Measurements from ENCODE around the gene OR4K15.
"Not testable (repeated sequence)": the region's sequence is repeated elsewhere in the genome, so short reads cannot be mapped to it uniquely, and the experiment has no call there.

Gene OR4K15, protein sequence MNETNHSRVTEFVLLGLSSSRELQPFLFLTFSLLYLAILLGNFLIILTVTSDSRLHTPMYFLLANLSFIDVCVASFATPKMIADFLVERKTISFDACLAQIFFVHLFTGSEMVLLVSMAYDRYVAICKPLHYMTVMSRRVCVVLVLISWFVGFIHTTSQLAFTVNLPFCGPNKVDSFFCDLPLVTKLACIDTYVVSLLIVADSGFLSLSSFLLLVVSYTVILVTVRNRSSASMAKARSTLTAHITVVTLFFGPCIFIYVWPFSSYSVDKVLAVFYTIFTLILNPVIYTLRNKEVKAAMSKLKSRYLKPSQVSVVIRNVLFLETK

GRCh38 chr14:19975291-19975690, at the start of gene OR4K15:
Gene OR4K15, plus strand, starts transcription at chr14:19975591. Its CDS starts 0 bp downstream, at chr14:19975591.
- no peak for FAIRE-seq
- DNase-seq (ENCODE audit: insufficient read length, low spot score) = no peak

DNA sequence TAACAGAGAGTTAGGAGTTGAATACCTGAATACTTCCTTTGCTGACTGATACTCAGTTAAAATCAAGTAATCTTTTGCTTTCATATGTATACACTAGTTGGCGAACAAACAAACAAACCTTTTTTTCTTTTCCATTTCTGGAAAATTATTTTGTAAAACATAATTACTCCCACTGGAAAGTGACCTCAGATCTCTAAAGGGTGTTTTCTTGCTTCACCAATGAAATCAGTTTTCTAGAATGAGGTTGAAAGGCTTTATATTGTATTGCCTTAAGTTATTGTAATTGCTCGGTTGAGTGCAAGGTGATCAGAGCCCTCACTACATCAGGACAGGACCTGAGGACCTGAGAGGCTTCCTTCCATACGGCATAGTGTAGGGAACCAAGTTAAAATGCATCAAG, 44.8 kb upstream of the OR4K15 start, which contains the start of gene OR4K1:
Gene OR4K1, plus strand, starts transcription at position 301 of the 400 bp plus-strand sequence. CDS start 4,750 bp downstream, outside the sequence.
- FAIRE-seq = no peak
- DNase-seq (ENCODE audit: insufficient read length, low spot score) = no peak

DNA sequence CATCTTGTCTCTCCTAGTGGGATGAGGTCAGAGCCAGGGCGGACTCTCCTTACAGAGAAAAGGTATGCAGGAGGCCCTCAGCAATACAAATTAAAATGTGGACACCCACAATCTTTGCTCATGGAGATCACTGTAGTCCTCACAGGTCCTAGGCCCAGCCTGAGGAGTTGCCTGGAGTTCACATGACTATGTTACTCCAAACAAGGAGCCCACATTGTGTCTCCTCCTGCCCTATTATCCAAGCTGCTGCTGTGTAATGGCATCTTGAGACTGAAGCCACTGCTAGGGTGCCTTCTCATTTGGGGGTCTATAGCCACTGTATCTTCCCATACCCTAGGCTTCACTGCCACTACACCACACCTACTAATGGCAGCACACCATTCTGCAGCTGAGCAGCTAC, 33.7 kb upstream of the OR4K15 start:
- FAIRE-seq (no peak), DNase-seq (ENCODE audit: insufficient read length, low spot score) (no peak)

- DNase-seq (ENCODE audit: insufficient read length, low spot score) (no peak), FAIRE-seq (no peak)
These were observed 27.8 kb upstream of the OR4K15 start for GRCh38 chr14:19947413-19948090.

DNA sequence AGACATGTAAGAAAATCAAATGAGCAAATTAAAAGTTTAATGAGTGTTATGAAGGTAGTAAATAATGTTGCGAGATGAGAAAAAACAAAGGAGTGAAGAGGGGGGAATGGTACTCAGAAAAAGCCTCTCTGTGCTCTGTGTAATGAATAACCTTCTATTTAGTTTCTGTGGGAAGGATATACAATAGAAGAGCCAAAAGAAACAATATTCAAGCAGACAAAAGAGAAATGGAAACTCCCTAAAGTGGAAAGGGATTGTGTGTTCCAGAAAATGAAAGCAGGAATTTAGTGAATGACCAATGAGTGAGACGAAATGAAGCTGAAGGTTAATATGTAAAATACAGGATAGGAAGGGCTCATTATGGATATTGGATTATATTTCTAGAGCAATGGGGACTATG, 26.2 kb upstream of the OR4K15 start:
- DNase-seq (ENCODE audit: insufficient read length, low spot score) = no peak
- no peak for FAIRE-seq

DNA sequence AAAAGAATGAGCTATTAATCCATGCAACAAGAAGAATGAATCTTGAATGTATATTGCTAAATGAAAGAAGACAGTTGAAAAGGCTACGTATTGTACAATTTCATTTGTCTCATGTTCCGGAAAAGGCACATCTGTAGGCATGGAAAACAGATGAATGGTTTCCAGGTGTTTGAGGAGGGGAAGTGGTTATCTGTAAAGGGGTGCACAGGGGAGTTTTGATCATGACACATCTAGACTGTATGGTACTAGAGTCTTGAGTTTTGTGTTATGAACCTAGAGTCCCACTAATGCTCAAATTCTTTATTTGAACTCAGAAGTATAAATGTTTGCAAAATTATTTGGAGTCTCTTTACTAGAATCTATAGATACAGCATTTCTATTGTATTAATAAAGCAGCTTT, 5.7 kb upstream of the OR4K15 start:
- not testable (repeated sequence) for FAIRE-seq; DNase-seq (ENCODE audit: insufficient read length, low spot score)

GRCh38 chr14:19974844-19975243, 547 bp upstream of the OR4K15 start:
- DNase-seq (ENCODE audit: insufficient read length, low spot score) = no peak
- FAIRE-seq = no peak

DNA sequence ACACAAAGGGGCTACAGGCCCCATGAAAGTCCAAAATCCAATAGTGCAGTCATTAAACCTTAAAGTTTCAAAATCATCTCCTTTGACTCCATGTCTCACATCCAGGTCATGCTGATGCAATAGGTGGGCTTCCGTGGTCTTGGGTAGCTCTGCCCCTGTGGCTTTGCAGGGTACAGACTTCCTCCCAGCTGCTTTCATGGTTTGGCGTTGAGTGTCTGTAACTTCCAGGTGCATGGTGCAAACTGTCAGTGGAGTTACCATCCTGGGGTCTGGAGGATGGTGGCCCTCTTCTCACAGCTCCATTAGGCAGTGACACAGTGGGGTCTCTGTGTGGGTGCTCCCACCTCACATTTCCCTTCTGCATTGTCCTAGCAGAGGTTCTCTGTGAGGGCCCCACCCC, 18.0 kb downstream of the OR4K15 start:
- FAIRE-seq = no peak
- DNase-seq (ENCODE audit: insufficient read length, low spot score) = no peak

GRCh38 chr14:20001863-20002262, 26.5 kb downstream of the OR4K15 start, which contains the start of gene OR4Q2:
Gene OR4Q2, plus strand, starts transcription at chr14:20002163.
- FAIRE-seq = no peak
- no peak for DNase-seq (ENCODE audit: insufficient read length, low spot score)

- DNase-seq (ENCODE audit: insufficient read length, low spot score) = no peak
These were observed 26.9 kb downstream of the OR4K15 start for GRCh38 chr14:20002319-20002718.

DNA sequence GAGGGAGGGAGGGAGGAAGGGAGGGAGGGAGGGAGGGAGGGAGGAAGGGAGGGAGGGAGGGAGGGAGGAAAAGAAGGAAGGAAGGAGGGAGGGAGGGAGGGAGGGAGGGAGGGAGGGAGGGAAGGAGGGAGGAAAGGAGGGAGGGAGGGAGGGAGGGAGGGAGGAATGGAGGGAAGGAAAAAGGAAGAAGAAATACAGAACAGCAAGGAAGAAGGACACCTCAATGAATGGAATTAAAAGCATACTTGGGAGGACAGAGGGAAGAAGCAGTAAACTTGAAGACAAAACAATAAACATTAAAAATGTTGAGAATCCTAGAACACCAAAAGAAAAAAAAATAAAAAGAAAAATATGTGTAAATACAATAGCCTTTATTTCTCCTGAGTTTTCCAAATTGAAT, 32.8 kb downstream of the OR4K15 start:
- FAIRE-seq (no peak), DNase-seq (ENCODE audit: insufficient read length, low spot score) (no peak)

More at GRCh38 chr14:20002319-20002718, 26.9 kb downstream of the OR4K15 start:
- no peak for FAIRE-seq

- no peak for DNase-seq (ENCODE audit: insufficient read length, low spot score)
- FAIRE-seq = no peak
These were observed 44.0 kb downstream of the OR4K15 start, which contains the start of gene OR4K14 for GRCh38 chr14:20019257-20019865. Gene OR4K14, minus strand, starts transcription at chr14:20019307. Its CDS starts 4,114 bp downstream, at chr14:20015193.
